ENCODE data around the gene C1orf35. TPM values are rescaled to one million over a fixed set of nuclear protein-coding genes. Genes with fewer than 3 reads are reported as not detected.

Gene C1orf35
- total and polyA plus RNA-seq, 7 donors, result 3.6 to 8.2 (median 5.7) TPM

DNA sequence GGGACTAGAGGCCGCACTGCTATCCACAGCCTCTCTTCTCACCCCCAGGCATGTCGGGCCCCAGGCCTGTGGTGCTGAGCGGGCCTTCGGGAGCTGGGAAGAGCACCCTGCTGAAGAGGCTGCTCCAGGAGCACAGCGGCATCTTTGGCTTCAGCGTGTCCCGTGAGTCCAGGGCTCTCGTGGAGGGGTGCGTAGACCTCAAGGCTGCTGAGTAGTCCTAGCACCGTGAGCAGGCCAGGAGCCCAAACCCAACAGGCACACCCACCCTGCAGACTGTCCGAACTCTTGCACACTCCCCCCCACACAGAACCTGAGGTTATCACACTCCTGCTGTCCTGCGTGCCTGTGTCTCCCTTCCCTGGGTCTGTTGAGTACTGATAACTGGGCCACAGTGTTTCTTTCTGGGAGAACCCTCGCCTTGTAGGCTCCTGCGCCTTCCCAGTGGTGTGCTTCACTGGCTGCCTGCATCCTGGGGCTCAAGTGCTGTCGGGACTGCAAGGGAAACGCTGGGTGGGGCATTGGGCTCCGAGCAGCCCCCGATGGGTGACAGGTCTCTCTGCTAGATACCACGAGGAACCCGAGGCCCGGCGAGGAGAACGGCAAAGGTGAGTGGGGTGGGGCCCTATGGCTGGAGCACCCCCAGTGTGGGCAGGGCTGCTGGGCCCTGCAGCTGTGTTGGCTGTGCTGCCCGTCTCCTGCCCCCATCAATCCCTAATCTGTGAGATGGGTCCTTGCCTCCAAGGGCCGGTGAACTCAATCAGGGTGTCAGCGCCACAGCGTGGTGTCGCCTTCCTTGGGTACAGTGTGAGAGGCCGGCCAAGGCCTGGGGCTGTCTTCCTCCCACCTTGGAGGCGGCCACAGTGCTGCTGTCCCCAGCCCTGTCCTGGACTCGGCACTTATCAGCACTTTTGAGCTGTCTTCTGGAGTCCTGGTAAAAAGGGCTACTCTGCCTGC, 42.6 kb upstream of the C1orf35 start:
- peaks cover 30% of the 10 kb centered on the region for H3K4me1 ChIP-seq
- no peak overlapping the region for H3K4me3 ChIP-seq
- intact Hi-C loops (cut with DNase I), result no loop called here
- H3K27me3 ChIP-seq (ENCODE audit: insufficient read depth in 3 of 3, low read length in 2 of 3), result no peaks in the 10 kb centered on the region
- peaks cover 7 to 41% of the 10 kb centered on the region in 2 donors for H3K36me3 ChIP-seq (ENCODE audit: insufficient read depth in 1 of 2, low read depth in 1 of 2)
- 88 to 92% (median 92%) methylated on average over 31 of the region's 31 CpGs for WGBS, 3 donors
- TF ChIP-seq, protein P1, sequence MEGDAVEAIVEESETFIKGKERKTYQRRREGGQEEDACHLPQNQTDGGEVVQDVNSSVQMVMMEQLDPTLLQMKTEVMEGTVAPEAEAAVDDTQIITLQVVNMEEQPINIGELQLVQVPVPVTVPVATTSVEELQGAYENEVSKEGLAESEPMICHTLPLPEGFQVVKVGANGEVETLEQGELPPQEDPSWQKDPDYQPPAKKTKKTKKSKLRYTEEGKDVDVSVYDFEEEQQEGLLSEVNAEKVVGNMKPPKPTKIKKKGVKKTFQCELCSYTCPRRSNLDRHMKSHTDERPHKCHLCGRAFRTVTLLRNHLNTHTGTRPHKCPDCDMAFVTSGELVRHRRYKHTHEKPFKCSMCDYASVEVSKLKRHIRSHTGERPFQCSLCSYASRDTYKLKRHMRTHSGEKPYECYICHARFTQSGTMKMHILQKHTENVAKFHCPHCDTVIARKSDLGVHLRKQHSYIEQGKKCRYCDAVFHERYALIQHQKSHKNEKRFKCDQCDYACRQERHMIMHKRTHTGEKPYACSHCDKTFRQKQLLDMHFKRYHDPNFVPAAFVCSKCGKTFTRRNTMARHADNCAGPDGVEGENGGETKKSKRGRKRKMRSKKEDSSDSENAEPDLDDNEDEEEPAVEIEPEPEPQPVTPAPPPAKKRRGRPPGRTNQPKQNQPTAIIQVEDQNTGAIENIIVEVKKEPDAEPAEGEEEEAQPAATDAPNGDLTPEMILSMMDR (IDR thresholded peaks at IDR 0.05), result no peak
- no peak for ATAC-seq
- no peak for DNase-seq
- no peak overlapping the region for H3K27ac ChIP-seq
- H3K9me3 ChIP-seq, result no peaks in the 10 kb centered on the region

- intact Hi-C loops (cut with DNase I), result no loop called here
- H3K4me3 ChIP-seq, result no peak overlapping the region
- TF ChIP-seq, protein P1 (IDR thresholded peaks at IDR 0.05), result no peak
- peaks cover 30% of the 10 kb centered on the region for H3K4me1 ChIP-seq
- no peaks in the 10 kb centered on the region for H3K27me3 ChIP-seq (ENCODE audit: insufficient read depth in 3 of 3, low read length in 2 of 3)
- 85 to 93% (median 89%) methylated on average over 8 of the region's 8 CpGs for WGBS, 3 donors
- ATAC-seq (no peak), DNase-seq (no peak)
- H3K9me3 ChIP-seq, result no peaks in the 10 kb centered on the region
- no peak overlapping the region for H3K27ac ChIP-seq
- peaks cover 7 to 37% of the 10 kb centered on the region in 2 donors for H3K36me3 ChIP-seq (ENCODE audit: insufficient read depth in 1 of 2, low read depth in 1 of 2)
Observed at GRCh38 chr1:228144993-228145343, 41.8 kb upstream of the C1orf35 start.

- no peak overlapping the region for H3K27ac ChIP-seq
- DNase-seq (no peak), ATAC-seq (no peak)
- H3K4me1 ChIP-seq, result peaks cover 30% of the 10 kb centered on the region
- TF ChIP-seq, protein P1 (IDR thresholded peaks at IDR 0.05), result no peak
- 79 to 81% (median 81%) methylated on average over 16 of the region's 16 CpGs for WGBS, 3 donors
- H3K27me3 ChIP-seq (ENCODE audit: insufficient read depth in 3 of 3, low read length in 2 of 3), result no peaks in the 10 kb centered on the region
- intact Hi-C loops (cut with DNase I), result no loop called here
- no peak overlapping the region for H3K4me3 ChIP-seq
- peaks cover 7 to 34% of the 10 kb centered on the region in 2 donors for H3K36me3 ChIP-seq (ENCODE audit: insufficient read depth in 1 of 2, low read depth in 1 of 2)
- no peaks in the 10 kb centered on the region for H3K9me3 ChIP-seq
Observed at GRCh38 chr1:228144193-228144992, 41.3 kb upstream of the C1orf35 start.

- 87 to 91% (median 88%) methylated on average over 12 of the region's 12 CpGs for WGBS, 3 donors
- H3K27me3 ChIP-seq (ENCODE audit: insufficient read depth in 3 of 3, low read length in 2 of 3), result no peaks in the 10 kb centered on the region
- H3K9me3 ChIP-seq, result no peaks in the 10 kb centered on the region
- peaks cover 30% of the 10 kb centered on the region for H3K4me1 ChIP-seq
- peaks cover 7 to 30% of the 10 kb centered on the region in 2 donors for H3K36me3 ChIP-seq (ENCODE audit: insufficient read depth in 1 of 2, low read depth in 1 of 2)
- TF ChIP-seq, protein P1 (IDR thresholded peaks at IDR 0.05), result no peak
- DNase-seq (no peak), ATAC-seq (no peak)
- H3K27ac ChIP-seq, result no peak overlapping the region
- H3K4me3 ChIP-seq, result no peak overlapping the region
- intact Hi-C loops (cut with DNase I), result no loop called here
Observed at GRCh38 chr1:228143480-228144192, 40.5 kb upstream of the C1orf35 start.

All from psoas muscle (tissue), 8 donors.